OCI-LY7 (cell line): ENCODE results near the gene LILRB2. TPM values are rescaled to one million over a fixed set of nuclear protein-coding genes. Genes with fewer than 3 reads are reported as not detected.
A peak's percentile ranks its signal among the peaks of the same experiment; 100 is the strongest.
"Not testable (repeated sequence)": the region's sequence is repeated elsewhere in the genome, so short reads cannot be mapped to it uniquely, and the experiment has no call there.

Source experiments
- BruUV-seq: library from RNA; stranded (reverse); fragments of 400-500 nt; replicated peaks from 2 replicates; lab custom pipeline; 2021; lab: Mats Ljungman, UMichigan
- CTCF ChIA-PET: fragments of 300-600 bp; sonication (Branson Sonifier 250); formaldehyde crosslinking; loops from one replicate; lab custom pipeline; 2022; ENCODE audit warnings: antibody characterized with exemption; ENCODE audit not compliant: unreplicated experiment; lab: Charles Lee
- POLR2A ChIA-PET: fragments of 300-600 bp; sonication (Branson Sonifier 250); formaldehyde crosslinking; loops from one replicate; lab custom pipeline; 2022; ENCODE audit warnings: antibody characterized with exemption; lab: Charles Lee
- DNase-seq: peaks from one replicate; pipeline ENCODE4 v3.0.0-alpha.2; 2015; ENCODE audit warnings: low spot score
- H2AFZ ChIP-seq: fragments of 200-600 bp; sonication (generic), shearing (Covaris generic); 2 replicates; pipeline ENCODE4 v1.6.1; 2014; ENCODE audit warnings: mild to moderate bottlenecking, antibody characterized with exemption, low read length, moderate library complexity
- H3K27ac ChIP-seq: fragments of 200-600 bp; sonication (generic); 2 replicates; pipeline ENCODE4 v1.5.1; 2014; ENCODE audit warnings: mixed run types, low read depth, mild to moderate bottlenecking, moderate library complexity, low read length, inconsistent platforms; ENCODE audit not compliant: poor library complexity, severe bottlenecking
- H3K36me3 ChIP-seq: fragments of 200-600 bp; sonication (generic); 2 replicates; pipeline ENCODE4 v1.6.1; 2014; ENCODE audit warnings: mild to moderate bottlenecking, antibody characterized with exemption, low read length, moderate library complexity, mixed read lengths; ENCODE audit not compliant: insufficient read depth
- H3K4me1 ChIP-seq: fragments of 200-600 bp; sonication (generic); 2 replicates; pipeline ENCODE4 v1.5.1; 2014; ENCODE audit warnings: mild to moderate bottlenecking, low read length; ENCODE audit not compliant: insufficient read depth, poor library complexity, severe bottlenecking
- H3K4me2 ChIP-seq: fragments of 200-600 bp; sonication (generic); 2 replicates; pipeline ENCODE4 v1.6.1; 2014; ENCODE audit warnings: mild to moderate bottlenecking, low read length
- H3K4me3 ChIP-seq: fragments of 200-600 bp; sonication (generic); 2 replicates; pipeline ENCODE4 v1.5.1; 2014; ENCODE audit warnings: mild to moderate bottlenecking, low read depth, low read length; ENCODE audit not compliant: poor library complexity, severe bottlenecking
- H3K79me2 ChIP-seq: fragments of 200-600 bp; sonication (generic); 2 replicates; pipeline ENCODE4 v1.6.1; 2016; ENCODE audit warnings: low read depth, mild to moderate bottlenecking, low read length, moderate library complexity, mixed read lengths; ENCODE audit not compliant: insufficient read depth
- H3K9me2 ChIP-seq: fragments of 200-600 bp; sonication (generic); 2 replicates; pipeline ENCODE4 v1.6.1; 2016; ENCODE audit warnings: mild to moderate bottlenecking, low read length, mixed read lengths; ENCODE audit not compliant: insufficient read depth
- H3K9me3 ChIP-seq: fragments of 200-600 bp; sonication (generic); 2 replicates; pipeline ENCODE4 v1.6.1; 2014; ENCODE audit warnings: mild to moderate bottlenecking, mixed run types, low read length, mixed read lengths
- H4K20me1 ChIP-seq: fragments of 200-600 bp; sonication (generic); 2 replicates; pipeline ENCODE4 v1.6.1; 2014; ENCODE audit warnings: mild to moderate bottlenecking, antibody characterized with exemption, low read length, moderate library complexity, mixed read lengths; ENCODE audit not compliant: insufficient read depth
- EZH2phosphoT487 ChIP-seq: fragments of 200-600 bp; sonication (generic); IDR thresholded peaks from 2 replicates; pipeline ENCODE4 v1.6.1; 2018; ENCODE audit warnings: low read depth, borderline replicate concordance, mild to moderate bottlenecking, mixed run types, antibody characterized with exemption, low read length, moderate library complexity, mixed read lengths
- intact Hi-C: fragments of 100-400 bp; cut with micrococcal nuclease; formaldehyde crosslinking; loops from one replicate; pipeline ENCODE4 v1.10.0; 2022; ENCODE audit not compliant: unreplicated experiment
- total RNA-seq, 2 experiments: library from RNA; depleted of rRNA in 1 of 2; stranded (reverse); fragments of >200 nt in 1 of 2; shearing (Covaris generic) in 1 of 2; gene quantifications; 2 replicates each; pipeline ENCODE4 v1.2.3, GENCODE V29; 2014 to 2022
- TF ChIP-seq, protein P1 (sequence below): fragments of 200-600 bp; sonication (generic); conservative IDR thresholded peaks from 2 replicates; pipeline ENCODE4 v1.5.1; 2014; ENCODE audit warnings: mild to moderate bottlenecking, antibody characterized with exemption, low read length, moderate library complexity, mixed read lengths

Gene LILRB2
- total RNA-seq, 2 experiments from 2014 or later: not detected

DNA sequence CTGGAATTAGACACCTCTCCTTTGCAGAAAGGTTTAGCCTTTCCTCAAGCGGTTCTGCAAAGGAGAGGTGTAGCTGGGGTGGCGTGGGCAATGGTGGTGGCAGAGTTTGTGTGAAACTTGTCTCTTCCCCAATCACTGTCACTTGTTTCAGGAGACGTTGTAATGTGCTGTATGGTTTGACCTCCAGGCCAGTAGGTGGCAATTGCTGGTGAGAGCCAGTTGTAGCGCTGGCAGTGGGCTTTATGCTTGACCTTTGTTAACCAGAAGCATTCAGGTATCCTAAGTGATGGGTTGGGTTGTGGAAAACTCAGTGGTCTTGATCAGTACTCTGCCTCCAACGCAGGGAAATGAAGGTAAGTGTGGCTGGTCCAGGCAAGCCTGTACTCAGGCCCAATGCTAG lies 44.7 kb upstream of the LILRB2 start:
- no peak overlapping the region for H3K4me2 ChIP-seq
- no peaks in the 10 kb centered on the region for H3K9me3 ChIP-seq
- peaks cover 6% of the 10 kb centered on the region for H3K4me1 ChIP-seq
- no peak overlapping the region for H2AFZ ChIP-seq
- no peaks in the 10 kb centered on the region for H3K79me2 ChIP-seq
- no TSS peak for BruUV-seq
- DNase-seq: no peak
- TF ChIP-seq, protein P1, sequence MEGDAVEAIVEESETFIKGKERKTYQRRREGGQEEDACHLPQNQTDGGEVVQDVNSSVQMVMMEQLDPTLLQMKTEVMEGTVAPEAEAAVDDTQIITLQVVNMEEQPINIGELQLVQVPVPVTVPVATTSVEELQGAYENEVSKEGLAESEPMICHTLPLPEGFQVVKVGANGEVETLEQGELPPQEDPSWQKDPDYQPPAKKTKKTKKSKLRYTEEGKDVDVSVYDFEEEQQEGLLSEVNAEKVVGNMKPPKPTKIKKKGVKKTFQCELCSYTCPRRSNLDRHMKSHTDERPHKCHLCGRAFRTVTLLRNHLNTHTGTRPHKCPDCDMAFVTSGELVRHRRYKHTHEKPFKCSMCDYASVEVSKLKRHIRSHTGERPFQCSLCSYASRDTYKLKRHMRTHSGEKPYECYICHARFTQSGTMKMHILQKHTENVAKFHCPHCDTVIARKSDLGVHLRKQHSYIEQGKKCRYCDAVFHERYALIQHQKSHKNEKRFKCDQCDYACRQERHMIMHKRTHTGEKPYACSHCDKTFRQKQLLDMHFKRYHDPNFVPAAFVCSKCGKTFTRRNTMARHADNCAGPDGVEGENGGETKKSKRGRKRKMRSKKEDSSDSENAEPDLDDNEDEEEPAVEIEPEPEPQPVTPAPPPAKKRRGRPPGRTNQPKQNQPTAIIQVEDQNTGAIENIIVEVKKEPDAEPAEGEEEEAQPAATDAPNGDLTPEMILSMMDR: no peak
- TF ChIP-seq EZH2phosphoT487: no peak
- no peaks in the 10 kb centered on the region for H4K20me1 ChIP-seq
- no peak overlapping the region for H3K4me3 ChIP-seq
- POLR2A ChIA-PET: no interaction called here
- CTCF ChIA-PET: no interaction called here
- no peaks in the 10 kb centered on the region for H3K9me2 ChIP-seq
- intact Hi-C loops: loop anchor here (1.0 kb wide), 2 partner anchors 29 to 66 kb away; no protein-coding TSS in a partner anchor
- no peak overlapping the region for H3K27ac ChIP-seq
- H3K36me3 ChIP-seq: no peaks in the 10 kb centered on the region

DNA sequence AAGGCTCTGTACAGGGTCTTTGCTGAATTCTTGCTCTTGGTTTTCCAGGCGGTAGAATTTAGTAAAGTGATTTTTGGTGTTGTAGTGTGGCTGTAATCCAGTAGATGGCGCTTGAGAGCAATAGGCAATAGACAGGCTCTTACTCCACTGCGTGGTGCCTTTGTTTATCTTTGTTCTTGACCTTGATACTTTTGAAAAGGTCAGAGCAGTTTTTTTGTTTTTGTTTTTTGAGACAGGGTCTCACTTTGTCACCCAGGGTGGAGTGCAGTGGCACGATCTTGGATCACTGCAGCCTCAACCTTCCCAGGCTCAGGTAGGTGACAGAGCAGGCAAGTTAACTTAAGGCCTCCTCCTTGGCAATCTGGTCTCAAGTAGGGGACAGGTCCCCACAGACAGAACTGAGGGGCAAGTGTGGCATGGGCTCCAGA lies 44.3 kb upstream of the LILRB2 start:
- Histone ChIP-seq H4K20me1 (no peaks in the 10 kb centered on the region), H3K79me2 (no peaks in the 10 kb centered on the region), H3K9me3 (no peaks in the 10 kb centered on the region), H3K9me2 (no peaks in the 10 kb centered on the region), H3K4me1 (peaks cover 6% of the 10 kb centered on the region), H3K36me3 (no peaks in the 10 kb centered on the region), H2AFZ (no peak overlapping the region), H3K27ac (no peak overlapping the region), H3K4me2 (no peak overlapping the region), H3K4me3 (no peak overlapping the region)
- no peak for TF ChIP-seq EZH2phosphoT487
- TF ChIP-seq, protein P1: peak; percentile 100
- intact Hi-C loops: loop anchor here (1.0 kb wide), 2 partner anchors 29 to 66 kb away; no protein-coding TSS in a partner anchor
- no TSS peak for BruUV-seq
- peak; percentile 69 for DNase-seq
- POLR2A ChIA-PET: no interaction called here
- CTCF ChIA-PET: no interaction called here

DNA sequence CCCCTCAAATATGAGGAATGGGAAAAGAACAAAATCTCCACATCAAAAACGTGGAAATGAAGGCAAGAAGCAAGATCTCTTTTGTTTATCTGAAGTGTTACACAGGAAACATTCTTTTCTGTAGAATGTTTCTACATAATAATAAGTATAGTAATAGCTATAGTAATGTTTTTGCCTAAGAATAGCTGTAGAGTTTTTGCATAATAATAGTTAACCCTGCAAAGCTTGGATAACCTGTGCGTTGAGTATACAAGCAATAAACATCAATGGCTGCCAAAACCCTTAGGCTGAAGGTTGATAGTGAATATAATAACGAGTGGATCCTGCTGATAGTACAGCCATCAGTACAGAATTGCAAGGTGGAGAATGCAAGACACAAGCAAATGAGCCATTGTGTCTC lies 43.2 kb upstream of the LILRB2 start:
- Histone ChIP-seq H3K4me2 (no peak overlapping the region), H3K9me3 (no peaks in the 10 kb centered on the region), H4K20me1 (no peaks in the 10 kb centered on the region), H3K27ac (no peak overlapping the region), H3K36me3 (no peaks in the 10 kb centered on the region), H3K4me1 (peaks cover 10% of the 10 kb centered on the region), H3K4me3 (no peak overlapping the region), H2AFZ (no peak overlapping the region), H3K9me2 (no peaks in the 10 kb centered on the region), H3K79me2 (no peaks in the 10 kb centered on the region)
- intact Hi-C loops: loop anchor here (1.0 kb wide), 1 partner anchor 64 kb away; no protein-coding TSS in a partner anchor
- DNase-seq: no peak
- POLR2A ChIA-PET: no interaction called here
- BruUV-seq: no TSS peak
- CTCF ChIA-PET: no interaction called here
- TF ChIP-seq, protein P1: no peak
- TF ChIP-seq EZH2phosphoT487: no peak

DNA sequence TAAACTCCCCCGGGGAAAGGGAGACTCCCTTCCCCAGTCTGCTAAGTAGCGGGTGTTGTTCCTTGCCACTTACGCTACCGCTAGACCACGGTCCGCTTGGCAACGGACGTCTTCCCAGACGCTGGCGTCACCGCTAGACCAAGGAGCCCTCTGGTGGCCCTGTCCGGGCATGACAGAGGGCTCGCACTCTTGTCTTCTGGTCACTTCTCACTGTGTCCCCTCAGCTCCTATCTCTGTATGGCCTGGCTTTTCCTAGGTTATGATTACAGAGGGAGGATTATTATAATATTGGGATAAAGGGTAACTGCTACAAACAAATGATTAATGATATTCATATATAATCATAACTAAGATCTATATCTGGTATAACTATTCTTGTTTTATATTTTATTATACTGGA lies 42.0 kb upstream of the LILRB2 start:
- H3K27ac ChIP-seq, CTCF ChIA-PET, H3K4me3 ChIP-seq, H2AFZ ChIP-seq, intact Hi-C loops, H3K36me3 ChIP-seq, DNase-seq, H3K9me2 ChIP-seq, H3K79me2 ChIP-seq, H4K20me1 ChIP-seq, H3K4me2 ChIP-seq, POLR2A ChIA-PET, BruUV-seq, H3K9me3 ChIP-seq: not testable (repeated sequence)
- peaks cover 13% of the 10 kb centered on the region for H3K4me1 ChIP-seq
